ENCODE data around the gene DHRS7.

DNA sequence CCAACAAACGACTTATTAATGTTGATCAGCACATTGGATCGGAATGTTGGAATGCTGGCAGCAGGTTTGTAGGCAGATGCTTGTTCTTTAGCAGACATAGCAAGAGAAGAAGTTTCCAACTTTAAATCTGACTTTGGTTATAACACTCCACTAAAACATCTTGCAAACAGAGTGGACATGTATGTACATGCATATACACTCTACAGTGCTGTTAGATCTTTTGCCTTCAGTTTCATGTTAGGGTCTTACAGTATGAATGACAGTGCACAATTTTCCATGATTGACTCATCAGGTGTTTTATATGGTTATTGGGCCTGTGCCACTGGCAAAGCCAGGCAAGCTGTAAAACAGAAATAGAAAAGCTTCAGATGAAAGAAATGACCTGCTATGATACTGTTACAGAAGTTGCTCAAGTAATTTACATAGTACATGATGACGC is 14.3 kb upstream of the DHRS7 start:
- no peak for TF ChIP-seq POLR2A (IDR thresholded peaks at IDR 0.05)
- TF ChIP-seq, protein P1, sequence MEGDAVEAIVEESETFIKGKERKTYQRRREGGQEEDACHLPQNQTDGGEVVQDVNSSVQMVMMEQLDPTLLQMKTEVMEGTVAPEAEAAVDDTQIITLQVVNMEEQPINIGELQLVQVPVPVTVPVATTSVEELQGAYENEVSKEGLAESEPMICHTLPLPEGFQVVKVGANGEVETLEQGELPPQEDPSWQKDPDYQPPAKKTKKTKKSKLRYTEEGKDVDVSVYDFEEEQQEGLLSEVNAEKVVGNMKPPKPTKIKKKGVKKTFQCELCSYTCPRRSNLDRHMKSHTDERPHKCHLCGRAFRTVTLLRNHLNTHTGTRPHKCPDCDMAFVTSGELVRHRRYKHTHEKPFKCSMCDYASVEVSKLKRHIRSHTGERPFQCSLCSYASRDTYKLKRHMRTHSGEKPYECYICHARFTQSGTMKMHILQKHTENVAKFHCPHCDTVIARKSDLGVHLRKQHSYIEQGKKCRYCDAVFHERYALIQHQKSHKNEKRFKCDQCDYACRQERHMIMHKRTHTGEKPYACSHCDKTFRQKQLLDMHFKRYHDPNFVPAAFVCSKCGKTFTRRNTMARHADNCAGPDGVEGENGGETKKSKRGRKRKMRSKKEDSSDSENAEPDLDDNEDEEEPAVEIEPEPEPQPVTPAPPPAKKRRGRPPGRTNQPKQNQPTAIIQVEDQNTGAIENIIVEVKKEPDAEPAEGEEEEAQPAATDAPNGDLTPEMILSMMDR (IDR thresholded peaks at IDR 0.05) = no peak

All from Peyer's patch (tissue), 4 donors.